GM12878 (cell line): ENCODE results near the gene CLIP3.
"Not testable (repeated sequence)": the region's sequence is repeated elsewhere in the genome, so short reads cannot be mapped to it uniquely, and the experiment has no call there.

ENCODE experiments used
- CTCF ChIP-seq, 3 experiments: IDR thresholded peaks in 2 of 3; conservative IDR thresholded peaks in 1 of 3; 2 replicates each; pipeline ENCODE4 v1.5.1; 2011; ENCODE audit warnings: low read depth in 3 of 3, low read length in 3 of 3, mild to moderate bottlenecking in 3 of 3, control low read depth in 2 of 3, moderate library complexity in 2 of 3, inconsistent platforms in 1 of 3, mixed read lengths in 1 of 3; ENCODE audit not compliant: control insufficient read depth in 2 of 3, insufficient read depth in 1 of 3; ENCODE audit errors: extremely low read depth in 1 of 3
- EP300 ChIP-seq, 2 experiments: fragments of 150-350 bp in 1 of 2; IDR thresholded peaks; 2 replicates each; pipeline ENCODE4 v1.6.1; 2011 to 2012; ENCODE audit warnings: low read depth in 2 of 2, low read length in 2 of 2, borderline replicate concordance in 1 of 2, improper control_type of control experiment in 1 of 2, inconsistent platforms in 1 of 2; ENCODE audit not compliant: control insufficient read depth in 1 of 2
- FOXM1 ChIP-seq: IDR thresholded peaks from 2 replicates; pipeline ENCODE4 v1.6.1; 2012; ENCODE audit warnings: low read depth, mild to moderate bottlenecking, inconsistent platforms, low read length, moderate library complexity
- MAX ChIP-seq: IDR thresholded peaks from 2 replicates; pipeline ENCODE4 v1.6.1; 2012; ENCODE audit warnings: low read depth, low read length, improper control_type of control experiment
- MTA3 ChIP-seq: IDR thresholded peaks from 2 replicates; pipeline ENCODE4 v1.6.1; 2012; ENCODE audit warnings: low read length, inconsistent platforms, borderline replicate concordance
- MXI1 ChIP-seq: fragments of 150-350 bp; IDR thresholded peaks from 2 replicates; pipeline ENCODE4 v1.6.1; 2011; ENCODE audit warnings: low read depth, mild to moderate bottlenecking, inconsistent platforms, low read length, improper control_type of control experiment
- NRF1 ChIP-seq: conservative IDR thresholded peaks from 2 replicates; pipeline ENCODE4 v1.6.1; 2011; ENCODE audit warnings: mild to moderate bottlenecking, low read depth, low read length, improper control_type of control experiment
- PML ChIP-seq: IDR thresholded peaks from 2 replicates; pipeline ENCODE4 v1.6.1; 2012; ENCODE audit warnings: low read length, inconsistent platforms
- POLR2AphosphoS5 ChIP-seq: IDR thresholded peaks from 2 replicates; pipeline ENCODE4 v1.6.1; 2011; ENCODE audit warnings: mild to moderate bottlenecking, low read length, inconsistent platforms
- RB1 ChIP-seq: fragments of 450-650 bp; formaldehyde crosslinking; IDR thresholded peaks from 2 replicates; pipeline ENCODE4 v1.6.1; 2017; ENCODE audit warnings: mild to moderate bottlenecking, borderline replicate concordance
- TCF7 ChIP-seq: IDR thresholded peaks from 2 replicates; pipeline ENCODE4 v1.6.1; 2014; ENCODE audit warnings: antibody characterized with exemption, borderline replicate concordance
- ZNF274 ChIP-seq: IDR thresholded peaks from one replicate; pipeline ENCODE4 v1.8.0; 2011; ENCODE audit not compliant: insufficient read length, insufficient read depth
- TF ChIP-seq, protein P1 (sequence below): IDR thresholded peaks from 2 replicates; pipeline ENCODE4 v1.6.1; 2011; ENCODE audit warnings: mild to moderate bottlenecking, low read depth, low read length, moderate library complexity; ENCODE audit not compliant: insufficient replicate concordance
- TF ChIP-seq, protein P2 (sequence below): fragments of 450-650 bp; IDR thresholded peaks from 2 replicates; pipeline ENCODE4 v1.6.1; 2016; ENCODE audit warnings: mild to moderate bottlenecking

- not testable (repeated sequence) for TF ChIP-seq EP300 (IDR thresholded peaks at IDR 0.05; ENCODE audit: borderline replicate concordance in 1 of 2, control insufficient read depth in 1 of 2, low read depth in 2 of 2, low read length in 2 of 2); PML; MTA3; RB1; ZNF274; MXI1; FOXM1; POLR2AphosphoS5; MAX; TCF7; CTCF (IDR thresholded peaks at IDR 0.05 in 2 of 3, conservative IDR thresholded peaks at IDR 0.05 in 1 of 3; ENCODE audit: control insufficient read depth in 2 of 3, extremely low read depth in 1 of 3, insufficient read depth in 1 of 3, low read depth in 3 of 3, low read length in 3 of 3); NRF1
- TF ChIP-seq, protein P1, sequence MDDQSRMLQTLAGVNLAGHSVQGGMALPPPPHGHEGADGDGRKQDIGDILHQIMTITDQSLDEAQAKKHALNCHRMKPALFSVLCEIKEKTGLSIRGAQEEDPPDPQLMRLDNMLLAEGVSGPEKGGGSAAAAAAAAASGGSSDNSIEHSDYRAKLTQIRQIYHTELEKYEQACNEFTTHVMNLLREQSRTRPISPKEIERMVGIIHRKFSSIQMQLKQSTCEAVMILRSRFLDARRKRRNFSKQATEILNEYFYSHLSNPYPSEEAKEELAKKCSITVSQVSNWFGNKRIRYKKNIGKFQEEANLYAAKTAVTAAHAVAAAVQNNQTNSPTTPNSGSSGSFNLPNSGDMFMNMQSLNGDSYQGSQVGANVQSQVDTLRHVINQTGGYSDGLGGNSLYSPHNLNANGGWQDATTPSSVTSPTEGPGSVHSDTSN = not testable (repeated sequence)
- TF ChIP-seq, protein P2, sequence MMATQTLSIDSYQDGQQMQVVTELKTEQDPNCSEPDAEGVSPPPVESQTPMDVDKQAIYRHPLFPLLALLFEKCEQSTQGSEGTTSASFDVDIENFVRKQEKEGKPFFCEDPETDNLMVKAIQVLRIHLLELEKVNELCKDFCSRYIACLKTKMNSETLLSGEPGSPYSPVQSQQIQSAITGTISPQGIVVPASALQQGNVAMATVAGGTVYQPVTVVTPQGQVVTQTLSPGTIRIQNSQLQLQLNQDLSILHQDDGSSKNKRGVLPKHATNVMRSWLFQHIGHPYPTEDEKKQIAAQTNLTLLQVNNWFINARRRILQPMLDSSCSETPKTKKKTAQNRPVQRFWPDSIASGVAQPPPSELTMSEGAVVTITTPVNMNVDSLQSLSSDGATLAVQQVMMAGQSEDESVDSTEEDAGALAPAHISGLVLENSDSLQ = not testable (repeated sequence)
Observed at GRCh38 chr19:36041092-36041491, 8.4 kb upstream of the CLIP3 start.
